ENCODE data around the gene CACNA1G. TPM values are rescaled to one million over a fixed set of nuclear protein-coding genes. Genes with fewer than 3 reads are reported as not detected.

Gene CACNA1G
- total RNA-seq, 3 donors from 2014 or later, result 0.32 to 2.6 (median 2.3) TPM

DNA sequence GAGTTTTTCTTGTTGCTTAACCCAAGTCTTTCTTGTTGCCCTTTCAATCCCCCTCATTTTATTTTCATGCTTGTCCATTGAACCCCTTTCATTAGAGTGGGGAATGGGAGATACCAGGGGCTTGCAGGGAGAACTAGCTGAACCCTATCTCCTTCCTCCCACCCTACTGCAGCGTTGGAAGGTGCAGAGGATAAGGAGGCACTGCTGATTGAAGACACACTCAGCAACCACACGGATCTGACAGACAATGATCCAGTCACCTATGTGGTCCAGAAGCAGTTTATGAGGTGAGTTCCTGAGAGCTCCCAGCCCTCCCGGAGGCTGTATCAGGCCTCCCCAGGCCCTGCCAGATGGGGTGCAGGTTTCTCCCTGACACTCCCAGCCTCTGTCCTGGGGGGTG is 114.7 kb downstream of the CACNA1G start:
- H3K4me3 ChIP-seq, result no peak overlapping the region
- no peaks in the 10 kb centered on the region for H3K27me3 ChIP-seq
- peak in 1 of 2 donors; percentile 22 for DNase-seq (ENCODE audit: low spot score in 2 of 2)
- TF ChIP-seq, protein P1, sequence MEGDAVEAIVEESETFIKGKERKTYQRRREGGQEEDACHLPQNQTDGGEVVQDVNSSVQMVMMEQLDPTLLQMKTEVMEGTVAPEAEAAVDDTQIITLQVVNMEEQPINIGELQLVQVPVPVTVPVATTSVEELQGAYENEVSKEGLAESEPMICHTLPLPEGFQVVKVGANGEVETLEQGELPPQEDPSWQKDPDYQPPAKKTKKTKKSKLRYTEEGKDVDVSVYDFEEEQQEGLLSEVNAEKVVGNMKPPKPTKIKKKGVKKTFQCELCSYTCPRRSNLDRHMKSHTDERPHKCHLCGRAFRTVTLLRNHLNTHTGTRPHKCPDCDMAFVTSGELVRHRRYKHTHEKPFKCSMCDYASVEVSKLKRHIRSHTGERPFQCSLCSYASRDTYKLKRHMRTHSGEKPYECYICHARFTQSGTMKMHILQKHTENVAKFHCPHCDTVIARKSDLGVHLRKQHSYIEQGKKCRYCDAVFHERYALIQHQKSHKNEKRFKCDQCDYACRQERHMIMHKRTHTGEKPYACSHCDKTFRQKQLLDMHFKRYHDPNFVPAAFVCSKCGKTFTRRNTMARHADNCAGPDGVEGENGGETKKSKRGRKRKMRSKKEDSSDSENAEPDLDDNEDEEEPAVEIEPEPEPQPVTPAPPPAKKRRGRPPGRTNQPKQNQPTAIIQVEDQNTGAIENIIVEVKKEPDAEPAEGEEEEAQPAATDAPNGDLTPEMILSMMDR (IDR thresholded peaks at IDR 0.05), result no peak
- TF ChIP-seq POLR2AphosphoS5 (IDR thresholded peaks at IDR 0.05) (no peak), POLR2A (IDR thresholded peaks at IDR 0.05) (no peak)
- intact Hi-C loops (cut with DNase I; ENCODE audit: low total_unique reads), result no loop called here
- H3K27ac ChIP-seq, result no peak overlapping the region
- H3K36me3 ChIP-seq, result no peaks in the 10 kb centered on the region
- no peaks in the 10 kb centered on the region for H3K9me3 ChIP-seq
- H3K4me1 ChIP-seq, result no peaks in the 10 kb centered on the region

DNA sequence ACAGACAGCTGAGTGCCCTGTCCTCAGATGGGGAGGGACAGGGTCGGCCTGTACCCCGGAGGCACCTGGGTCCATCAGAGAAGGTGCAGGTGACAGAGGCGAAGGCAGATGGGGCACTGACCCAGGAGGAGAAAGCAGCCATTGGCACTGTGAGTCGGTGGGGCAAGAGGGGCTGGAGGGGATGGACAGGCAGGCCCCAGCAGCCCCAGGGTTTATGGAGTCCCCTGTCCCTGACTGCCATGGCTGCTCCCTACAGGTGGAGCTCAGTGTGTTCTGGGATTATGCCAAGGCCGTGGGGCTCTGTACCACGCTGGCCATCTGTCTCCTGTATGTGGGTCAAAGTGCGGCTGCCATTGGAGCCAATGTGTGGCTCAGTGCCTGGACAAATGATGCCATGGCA is 115.1 kb downstream of the CACNA1G start:
- no peaks in the 10 kb centered on the region for H3K27me3 ChIP-seq
- H3K36me3 ChIP-seq, result no peaks in the 10 kb centered on the region
- no peak overlapping the region for H3K4me3 ChIP-seq
- no peaks in the 10 kb centered on the region for H3K9me3 ChIP-seq
- no peak overlapping the region for H3K27ac ChIP-seq
- intact Hi-C loops (cut with DNase I; ENCODE audit: low total_unique reads), result no loop called here
- TF ChIP-seq POLR2A (IDR thresholded peaks at IDR 0.05) (no peak), POLR2AphosphoS5 (IDR thresholded peaks at IDR 0.05) (no peak)
- TF ChIP-seq, protein P1 (IDR thresholded peaks at IDR 0.05), result no peak
- DNase-seq (ENCODE audit: low spot score in 2 of 2), result peak in 1 of 2 donors; percentile 46
- H3K4me1 ChIP-seq, result no peaks in the 10 kb centered on the region

DNA sequence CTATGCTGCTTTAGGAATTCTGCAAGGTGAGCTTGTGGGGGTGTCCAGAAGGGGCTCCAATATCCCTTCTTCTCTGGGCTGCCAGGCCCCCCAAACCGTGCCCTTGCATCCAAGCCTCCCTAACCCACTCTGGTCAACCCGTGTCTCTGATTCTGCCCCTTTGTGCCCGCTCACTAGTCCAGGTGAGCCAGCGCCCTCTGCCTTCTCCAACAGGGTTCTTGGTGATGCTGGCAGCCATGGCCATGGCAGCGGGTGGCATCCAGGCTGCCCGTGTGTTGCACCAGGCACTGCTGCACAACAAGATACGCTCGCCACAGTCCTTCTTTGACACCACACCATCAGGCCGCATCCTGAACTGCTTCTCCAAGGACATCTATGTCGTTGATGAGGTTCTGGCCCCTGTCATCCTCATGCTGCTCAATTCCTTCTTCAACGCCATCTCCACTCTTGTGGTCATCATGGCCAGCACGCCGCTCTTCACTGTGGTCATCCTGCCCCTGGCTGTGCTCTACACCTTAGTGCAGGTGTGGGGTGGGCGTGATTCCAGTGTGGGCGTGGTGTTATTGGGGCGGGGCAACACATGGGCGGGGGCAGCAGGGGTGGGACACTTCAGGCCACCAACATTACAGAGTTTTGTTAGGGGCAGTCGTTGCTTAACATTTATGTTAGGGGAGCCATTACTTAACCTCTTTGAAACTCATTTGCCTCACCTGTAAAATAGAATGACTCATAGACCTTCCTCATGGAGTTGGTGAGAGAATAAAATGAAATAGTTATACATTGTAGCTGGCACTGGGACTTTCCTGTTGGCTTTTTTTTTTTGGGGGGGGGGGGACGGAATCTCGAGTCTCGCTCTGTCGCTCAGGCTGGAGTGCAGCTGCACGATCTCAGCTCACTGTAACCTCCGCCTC is 115.8 kb downstream of the CACNA1G start:
- intact Hi-C loops (cut with DNase I; ENCODE audit: low total_unique reads), result no loop called here
- H3K27me3 ChIP-seq, result no peaks in the 10 kb centered on the region
- TF ChIP-seq POLR2AphosphoS5 (IDR thresholded peaks at IDR 0.05) (no peak), POLR2A (IDR thresholded peaks at IDR 0.05) (no peak)
- TF ChIP-seq, protein P1 (IDR thresholded peaks at IDR 0.05), result no peak
- no peak overlapping the region for H3K27ac ChIP-seq
- peak in 1 of 2 donors; percentile 45 for DNase-seq (ENCODE audit: low spot score in 2 of 2)
- no peaks in the 10 kb centered on the region for H3K36me3 ChIP-seq
- no peaks in the 10 kb centered on the region for H3K9me3 ChIP-seq
- H3K4me1 ChIP-seq, result no peaks in the 10 kb centered on the region
- no peak overlapping the region for H3K4me3 ChIP-seq

Other genes starting within 250 kb of the CACNA1G start
- gene XYLT2, start 214.6 kb upstream of the CACNA1G start, total RNA-seq, result 10 to 100 TPM; 13.6 to 27.5 (median 24.4) TPM
- gene MRPL27, start 187.5 kb upstream of the CACNA1G start, total RNA-seq, result 10 to 100 TPM; 46.0 to 64.9 (median 49.1) TPM
- gene EME1, start 187.5 kb upstream of the CACNA1G start, total RNA-seq, result 1 to 10 TPM in 1 of 3 donors, under 1 TPM in 2; 0.29 to 2.0 (median 0.64) TPM
- gene LRRC59, start 163.2 kb upstream of the CACNA1G start, total RNA-seq, result 10 to 100 TPM; 42.1 to 72.8 (median 54.0) TPM
- gene ACSF2, start 134.5 kb upstream of the CACNA1G start, total RNA-seq, result 10 to 100 TPM; 19.4 to 95.4 (median 86.3) TPM
- 1 to 10 TPM in 2 of 3 donors, not detected in 1; 2.3 to 5.6 TPM for gene CHAD, start 91.8 kb upstream of the CACNA1G start, total RNA-seq
- 10 to 100 TPM; 33.6 to 39.0 (median 35.1) TPM for gene RSAD1, start 81.9 kb upstream of the CACNA1G start, total RNA-seq
- 1 to 10 TPM in 2 of 3 donors, under 1 TPM in 1; 0.66 to 1.9 (median 1.3) TPM for gene MYCBPAP, start 52.3 kb upstream of the CACNA1G start, total RNA-seq
- gene EPN3, start 28.0 kb upstream of the CACNA1G start, total RNA-seq, result 10 to 100 TPM in 1 of 3 donors, 1 to 10 TPM in 1, not detected in 1; 8.2 to 32.8 TPM
- gene SPATA20, start 13.5 kb upstream of the CACNA1G start, total RNA-seq, result 10 to 100 TPM; 52.4 to 62.3 (median 58.4) TPM
- gene ABCC3, start 74.2 kb downstream of the CACNA1G start, total RNA-seq, result 100 to 1,000 TPM in 1 of 3 donors, 10 to 100 TPM in 1, 1 to 10 TPM in 1; 6.1 to 122 (median 81.0) TPM
- 10 to 100 TPM; 36.7 to 68.6 (median 38.1) TPM for gene ANKRD40, start 147.2 kb downstream of the CACNA1G start, total RNA-seq
- 100 to 1,000 TPM in 2 of 3 donors, 10 to 100 TPM in 1; 70.7 to 161 (median 104) TPM for gene LUC7L3, start 158.9 kb downstream of the CACNA1G start, total RNA-seq
- not detected for gene ANKRD40CL, start 206.8 kb downstream of the CACNA1G start, total RNA-seq

Data from breast epithelium (tissue), 4 donors.